Measurements from ENCODE around the gene MICALL1. TPM values are rescaled to one million over a fixed set of nuclear protein-coding genes. Genes with fewer than 3 reads are reported as not detected.

Gene MICALL1
- total and polyA plus RNA-seq, 9 donors, result 21.7 to 73.8 (median 50.5) TPM

GRCh38 chr22:37904572-37905533 lies 1.2 kb upstream of the MICALL1 start:
- Histone ChIP-seq H3K9me3 (replicated peaks; ENCODE audit: control insufficient read depth, low read depth, low read length) (no peaks in the 10 kb centered on the region), H3K36me3 (ENCODE audit: control insufficient read depth, insufficient read depth, low read length) (no peaks in the 10 kb centered on the region), H3K4me1 (ENCODE audit: control insufficient read depth, insufficient read depth, low read length) (peaks cover 31% of the 10 kb centered on the region), H3K27me3 (ENCODE audit: control insufficient read depth, insufficient read depth, low read length) (no peaks in the 10 kb centered on the region), H3K4me3 (ENCODE audit: low read length) (peak overlapping the region; percentile 47), H3K27ac (ENCODE audit: low read length) (peak overlapping the region; percentile 59)
- 69% methylated on average over 5 of the region's 10 CpGs for WGBS (ENCODE audit: insufficient coverage)
- DNase-seq, result peak; percentile 58

DNA sequence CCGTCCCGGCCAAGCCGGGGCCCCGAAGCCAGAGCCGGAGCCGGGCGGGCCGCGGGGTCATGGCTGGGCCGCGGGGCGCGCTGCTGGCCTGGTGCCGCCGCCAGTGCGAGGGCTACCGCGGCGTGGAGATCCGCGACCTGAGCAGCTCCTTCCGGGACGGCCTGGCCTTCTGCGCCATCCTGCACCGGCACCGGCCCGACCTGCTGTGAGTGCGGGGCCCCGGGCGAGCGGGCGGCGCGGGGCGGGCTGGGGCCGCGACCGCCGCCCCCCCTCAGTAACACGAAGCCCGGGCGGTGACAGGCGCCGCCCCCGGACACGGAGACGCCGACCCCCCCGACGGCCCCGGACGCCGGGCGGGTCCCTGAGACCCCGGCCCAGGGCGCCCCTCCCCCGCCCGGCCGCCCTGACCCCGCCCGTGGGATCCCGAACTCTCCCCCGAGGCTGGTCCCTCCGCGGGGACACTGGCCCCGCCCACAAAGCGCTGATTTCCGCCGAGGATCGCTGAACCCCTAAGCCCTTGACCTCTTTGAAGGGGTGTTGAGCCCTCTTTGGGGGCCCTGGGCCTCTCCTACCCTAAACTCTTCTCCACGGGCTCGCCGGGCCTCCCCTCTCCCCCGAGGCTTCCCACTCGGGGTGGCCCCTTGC lies 389 bp downstream of the MICALL1 start:
- DNase-seq, result no peak

DNA sequence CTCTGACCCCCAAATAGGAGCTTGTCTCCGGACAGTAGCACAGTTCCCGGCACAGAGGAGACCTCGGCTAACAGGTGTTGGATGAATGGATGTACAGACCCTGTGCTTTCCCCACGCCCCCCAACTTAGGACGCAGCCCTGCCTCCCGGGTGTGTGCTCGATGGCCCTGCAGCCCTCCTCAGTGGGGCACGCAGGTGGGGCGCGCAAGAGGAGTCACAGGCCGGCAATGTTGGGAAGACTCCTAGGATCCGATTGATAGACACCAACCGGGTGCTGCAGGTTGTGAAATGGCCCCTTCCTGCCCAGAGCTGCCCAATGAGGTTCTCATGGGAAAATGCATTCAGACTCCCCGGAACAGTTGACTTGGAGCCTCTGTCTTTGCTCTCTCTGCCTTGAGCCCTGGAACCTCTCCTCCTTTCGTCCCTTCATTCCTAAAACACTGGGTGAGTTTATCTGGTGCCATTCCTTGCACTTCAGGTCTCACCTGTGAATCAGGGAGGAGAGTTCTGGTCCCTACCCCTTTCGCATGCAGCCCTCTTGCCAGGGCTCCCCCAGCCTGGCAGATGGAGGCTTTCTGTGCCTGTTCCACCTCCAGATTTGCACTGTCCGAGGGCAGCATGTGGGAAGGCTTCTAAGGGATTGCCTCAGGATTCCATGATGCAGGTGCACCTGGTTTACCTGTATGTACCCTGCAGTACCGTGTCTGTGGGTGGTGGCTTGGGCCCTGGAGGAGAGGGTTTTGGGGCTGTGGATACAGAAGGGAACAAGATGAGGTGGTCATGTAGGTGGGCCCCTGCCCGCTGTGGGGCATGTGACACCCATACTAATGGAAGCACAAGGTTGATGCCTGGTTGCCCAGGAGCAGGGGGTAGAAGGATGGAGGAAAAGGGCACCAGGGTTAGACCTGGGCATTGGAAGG lies 1.2 kb downstream of the MICALL1 start:
- peak overlapping the region; percentile 74 for H3K4me3 ChIP-seq (ENCODE audit: low read length)
- H3K4me1 ChIP-seq (ENCODE audit: control insufficient read depth, insufficient read depth, low read length), result peaks cover 55% of the 10 kb centered on the region

More for the DNA sequence above, 389 bp downstream of the MICALL1 start:
- Histone ChIP-seq H3K9me3 (replicated peaks; ENCODE audit: control insufficient read depth, low read depth, low read length) (no peaks in the 10 kb centered on the region), H3K4me1 (ENCODE audit: control insufficient read depth, insufficient read depth, low read length) (peaks cover 47% of the 10 kb centered on the region), H3K27me3 (ENCODE audit: control insufficient read depth, insufficient read depth, low read length) (no peaks in the 10 kb centered on the region), H3K4me3 (ENCODE audit: low read length) (peak overlapping the region; percentile 74), H3K27ac (ENCODE audit: low read length) (peak overlapping the region; percentile 76), H3K36me3 (ENCODE audit: control insufficient read depth, insufficient read depth, low read length) (peaks cover 2% of the 10 kb centered on the region)
- WGBS (ENCODE audit: insufficient coverage), result under 1% methylated on average over 70 of the region's 75 CpGs

DNA sequence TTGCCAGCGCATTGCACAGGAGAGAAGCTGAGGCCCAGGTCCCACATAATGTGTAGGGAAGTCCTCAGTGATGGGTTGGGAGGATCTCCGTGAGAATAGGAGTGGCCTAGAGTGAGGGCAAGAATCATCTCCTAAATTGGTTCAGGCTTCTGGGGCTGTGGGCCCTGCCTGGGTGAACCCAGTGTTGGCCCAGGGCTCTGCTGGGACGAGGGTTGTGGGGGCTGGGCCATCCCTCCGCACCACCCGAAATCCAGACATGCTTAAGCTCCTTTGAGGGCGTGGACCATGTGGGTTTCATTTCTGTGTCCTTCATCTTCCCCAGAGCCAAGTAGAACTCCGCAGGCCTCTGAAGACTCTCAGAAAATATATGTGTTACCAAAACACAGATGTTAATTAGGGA lies 3.7 kb downstream of the MICALL1 start:
- peak overlapping the region; percentile 87 for H3K27ac ChIP-seq (ENCODE audit: low read length)
- peaks cover 27% of the 10 kb centered on the region for H3K36me3 ChIP-seq (ENCODE audit: control insufficient read depth, insufficient read depth, low read length)
- WGBS (ENCODE audit: insufficient coverage), result 44% methylated on average over 5 of the region's 7 CpGs
- no peak overlapping the region for H3K4me3 ChIP-seq (ENCODE audit: low read length)
- DNase-seq, result no peak
- H3K4me1 ChIP-seq (ENCODE audit: control insufficient read depth, insufficient read depth, low read length), result peaks cover 57% of the 10 kb centered on the region
- H3K9me3 ChIP-seq (replicated peaks; ENCODE audit: control insufficient read depth, low read depth, low read length), result no peaks in the 10 kb centered on the region
- H3K27me3 ChIP-seq (ENCODE audit: control insufficient read depth, insufficient read depth, low read length), result no peaks in the 10 kb centered on the region

More for the DNA sequence above, 1.2 kb downstream of the MICALL1 start:
- Histone ChIP-seq H3K9me3 (replicated peaks; ENCODE audit: control insufficient read depth, low read depth, low read length) (no peaks in the 10 kb centered on the region), H3K36me3 (ENCODE audit: control insufficient read depth, insufficient read depth, low read length) (peaks cover 8% of the 10 kb centered on the region), H3K27ac (ENCODE audit: low read length) (peak overlapping the region; percentile 76), H3K27me3 (ENCODE audit: control insufficient read depth, insufficient read depth, low read length) (no peaks in the 10 kb centered on the region)
- no peak for DNase-seq
- 43% methylated on average over 14 of the region's 19 CpGs for WGBS (ENCODE audit: insufficient coverage)

DNA sequence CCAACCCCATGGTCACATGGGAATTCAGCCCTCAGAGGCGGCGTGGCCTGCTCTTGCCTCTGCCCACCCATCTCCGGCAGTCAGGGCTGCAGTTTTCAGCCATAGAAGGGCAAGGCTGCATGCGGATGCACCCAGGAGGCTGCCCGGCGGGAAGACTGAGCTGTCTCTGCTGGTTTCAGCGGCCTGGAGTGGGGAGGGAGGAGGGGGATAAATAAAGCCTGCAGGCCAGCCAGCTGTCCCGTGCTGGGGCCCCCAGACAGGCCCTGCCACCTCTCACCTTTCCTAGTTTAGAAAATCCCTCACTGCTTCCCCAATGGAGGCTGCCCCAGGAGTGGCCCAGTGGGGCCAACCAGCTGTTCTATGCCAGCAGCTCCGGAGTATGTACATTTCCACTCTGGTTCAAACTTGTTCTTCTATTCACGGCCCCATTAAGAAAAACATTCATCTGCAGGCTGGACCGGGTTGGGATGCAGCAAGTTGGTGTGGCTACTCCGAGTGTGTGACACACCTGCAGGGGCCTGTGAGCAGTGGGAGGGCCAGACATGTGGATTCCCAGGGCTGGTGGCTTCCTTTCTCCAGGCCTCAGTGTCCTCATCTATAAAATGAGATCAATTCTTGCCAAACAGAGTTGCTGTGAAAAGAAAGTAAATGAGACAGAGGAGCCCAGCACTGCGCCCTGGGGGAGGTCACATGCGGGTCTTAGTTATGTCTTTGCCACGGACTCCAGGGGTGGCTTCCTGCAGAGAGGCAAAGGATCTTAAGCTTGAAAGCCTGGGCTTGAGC lies 5.0 kb downstream of the MICALL1 start:
- peak overlapping the region; percentile 87 for H3K27ac ChIP-seq (ENCODE audit: low read length)
- H3K4me3 ChIP-seq (ENCODE audit: low read length), result peak overlapping the region; percentile 25
- H3K27me3 ChIP-seq (ENCODE audit: control insufficient read depth, insufficient read depth, low read length), result no peaks in the 10 kb centered on the region
- WGBS (ENCODE audit: insufficient coverage), result 44% methylated on average over 12 of the region's 15 CpGs
- peaks cover 40% of the 10 kb centered on the region for H3K36me3 ChIP-seq (ENCODE audit: control insufficient read depth, insufficient read depth, low read length)
- DNase-seq, result peak; percentile 59
- H3K9me3 ChIP-seq (replicated peaks; ENCODE audit: control insufficient read depth, low read depth, low read length), result no peaks in the 10 kb centered on the region
- H3K4me1 ChIP-seq (ENCODE audit: control insufficient read depth, insufficient read depth, low read length), result peaks cover 49% of the 10 kb centered on the region

GRCh38 chr22:37911697-37912096 lies 5.6 kb downstream of the MICALL1 start:
- H3K4me3 ChIP-seq (ENCODE audit: low read length), result no peak overlapping the region
- WGBS (ENCODE audit: insufficient coverage), result 79% methylated on average over 3 of the region's 8 CpGs
- H3K36me3 ChIP-seq (ENCODE audit: control insufficient read depth, insufficient read depth, low read length), result peaks cover 46% of the 10 kb centered on the region
- H3K27me3 ChIP-seq (ENCODE audit: control insufficient read depth, insufficient read depth, low read length), result no peaks in the 10 kb centered on the region
- no peaks in the 10 kb centered on the region for H3K9me3 ChIP-seq (replicated peaks; ENCODE audit: control insufficient read depth, low read depth, low read length)
- peak overlapping the region; percentile 85 for H3K27ac ChIP-seq (ENCODE audit: low read length)
- DNase-seq, result no peak
- H3K4me1 ChIP-seq (ENCODE audit: control insufficient read depth, insufficient read depth, low read length), result peaks cover 48% of the 10 kb centered on the region

DNA sequence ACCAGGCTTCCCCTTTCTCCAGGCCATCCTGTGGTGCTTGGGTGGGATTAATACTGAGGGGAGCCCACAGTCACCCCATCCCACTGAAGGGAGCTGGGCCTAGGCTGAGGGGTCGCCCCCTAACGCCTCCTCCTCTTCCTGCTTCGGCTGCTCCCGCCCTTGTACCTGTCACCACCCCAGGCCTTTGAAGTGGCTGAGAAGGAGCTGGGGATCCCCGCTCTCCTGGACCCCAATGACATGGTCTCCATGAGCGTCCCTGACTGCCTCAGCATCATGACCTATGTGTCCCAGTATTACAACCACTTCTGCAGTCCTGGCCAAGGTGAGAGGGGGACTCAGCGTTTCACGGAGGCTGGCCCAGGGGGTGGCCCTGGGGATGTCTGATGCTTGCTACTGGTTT lies 6.1 kb downstream of the MICALL1 start:
- WGBS (ENCODE audit: insufficient coverage), result 92% methylated on average over 4 of the region's 8 CpGs
- Histone ChIP-seq H3K27me3 (ENCODE audit: control insufficient read depth, insufficient read depth, low read length) (no peaks in the 10 kb centered on the region), H3K36me3 (ENCODE audit: control insufficient read depth, insufficient read depth, low read length) (peaks cover 46% of the 10 kb centered on the region), H3K27ac (ENCODE audit: low read length) (peak overlapping the region; percentile 85), H3K4me3 (ENCODE audit: low read length) (no peak overlapping the region), H3K9me3 (replicated peaks; ENCODE audit: control insufficient read depth, low read depth, low read length) (no peaks in the 10 kb centered on the region), H3K4me1 (ENCODE audit: control insufficient read depth, insufficient read depth, low read length) (peaks cover 43% of the 10 kb centered on the region)
- no peak for DNase-seq

DNA sequence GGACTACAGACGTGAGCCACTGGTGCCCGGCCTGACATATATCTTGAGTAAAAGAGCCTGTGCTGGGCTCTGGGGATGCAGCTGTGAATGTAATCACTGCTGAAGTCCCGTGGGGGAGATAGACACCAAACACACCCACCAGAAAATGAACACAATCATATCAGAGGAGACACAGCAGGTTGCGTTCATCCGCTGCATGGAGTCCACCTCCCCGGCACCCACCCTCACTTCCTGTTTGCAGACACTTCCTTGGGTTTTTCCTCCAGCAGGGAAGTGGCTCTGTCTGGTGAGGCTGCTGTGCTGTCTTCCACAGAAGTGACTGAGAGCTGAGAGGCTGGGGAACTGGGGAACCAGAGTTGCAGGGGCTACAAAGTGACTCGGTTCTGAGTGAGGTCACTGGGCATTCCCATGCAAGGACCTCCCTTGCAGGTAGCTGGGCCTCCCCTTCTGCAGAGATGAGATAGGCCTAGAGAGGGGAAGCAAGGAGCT lies 7.2 kb downstream of the MICALL1 start:
- no peak for DNase-seq
- no CpG with 5 or more reads among the region's 7 CpGs for WGBS (ENCODE audit: insufficient coverage)
- no peak overlapping the region for H3K4me3 ChIP-seq (ENCODE audit: low read length)
- no peaks in the 10 kb centered on the region for H3K27me3 ChIP-seq (ENCODE audit: control insufficient read depth, insufficient read depth, low read length)
- no peak overlapping the region for H3K27ac ChIP-seq (ENCODE audit: low read length)
- H3K4me1 ChIP-seq (ENCODE audit: control insufficient read depth, insufficient read depth, low read length), result peaks cover 35% of the 10 kb centered on the region
- H3K9me3 ChIP-seq (replicated peaks; ENCODE audit: control insufficient read depth, low read depth, low read length), result no peaks in the 10 kb centered on the region
- peaks cover 57% of the 10 kb centered on the region for H3K36me3 ChIP-seq (ENCODE audit: control insufficient read depth, insufficient read depth, low read length)

- Histone ChIP-seq H3K9me3 (replicated peaks; ENCODE audit: control insufficient read depth, low read depth, low read length) (no peaks in the 10 kb centered on the region), H3K27ac (ENCODE audit: low read length) (no peak overlapping the region), H3K4me1 (ENCODE audit: control insufficient read depth, insufficient read depth, low read length) (peaks cover 11% of the 10 kb centered on the region), H3K4me3 (ENCODE audit: low read length) (no peak overlapping the region), H3K27me3 (ENCODE audit: control insufficient read depth, insufficient read depth, low read length) (no peaks in the 10 kb centered on the region), H3K36me3 (ENCODE audit: control insufficient read depth, insufficient read depth, low read length) (peaks cover 76% of the 10 kb centered on the region)
- DNase-seq, result no peak
- 87% methylated on average over 5 of the region's 5 CpGs for WGBS (ENCODE audit: insufficient coverage)
Measured at GRCh38 chr22:37916311-37916710, 10.2 kb downstream of the MICALL1 start.
